Psoas muscle (tissue), 8 donors: ENCODE measurements around the gene EXOC3L1. TPM values are rescaled to one million over a fixed set of nuclear protein-coding genes. Genes with fewer than 3 reads are reported as not detected.

Experiments
- ATAC-seq, 4 donors: fragments of 200-7000 bp; cut with Tn5 transposase; one replicate each; pipeline ENCODE4 v1.9.1; 2020; ENCODE audit warnings: moderate library complexity in 3 of 4, mild to moderate bottlenecking in 2 of 4
- DNase-seq, 2 donors: peaks; one replicate each; pipeline ENCODE4 v3.0.0-alpha.2; 2020
- H3K27ac ChIP-seq: fragments of 200-600 bp; one replicate; pipeline ENCODE4 v1.8.0; 2022
- H3K27me3 ChIP-seq, 3 donors: fragments of 200-600 bp in 1 of 3; one replicate each; pipeline versions ENCODE4 v1.6.1 to v1.8.0; 2013 to 2022; ENCODE audit warnings: low read length in 2 of 3, mild to moderate bottlenecking in 2 of 3, moderate library complexity in 1 of 3; ENCODE audit not compliant: insufficient read depth in 3 of 3
- H3K36me3 ChIP-seq, 2 donors: fragments of 200-600 bp in 1 of 2; one replicate each; pipeline versions ENCODE4 v1.6.1 to v1.8.0; 2013 to 2022; ENCODE audit warnings: low read depth in 1 of 2, mild to moderate bottlenecking in 1 of 2, moderate library complexity in 1 of 2; ENCODE audit not compliant: insufficient read depth in 1 of 2
- H3K4me1 ChIP-seq: fragments of 200-600 bp; one replicate; pipeline ENCODE4 v1.8.0; 2022
- H3K4me3 ChIP-seq: fragments of 200-600 bp; one replicate; pipeline ENCODE4 v1.8.0; 2022; ENCODE audit warnings: mild to moderate bottlenecking
- H3K9me3 ChIP-seq: fragments of 200-600 bp; one replicate; pipeline ENCODE4 v1.8.0; 2022
- whole genome bisulfite sequencing, 3 donors: extraction: QIAGEN DNeasy Blood & Tissue Kit; methylation state at CpG; one replicate each; pipeline versions ENCODE4 v1.1.6 to v1.1.7; 2013; 5-methylcytosine and 5-hydroxymethylcytosine counted together
- intact Hi-C, 2 donors: fragments of 100-400 bp; cut with DNase I; formaldehyde crosslinking; loops; one replicate each; pipeline versions ENCODE4 v1.11.0 to v1.14.2; 2022
- polyA plus RNA-seq, 3 donors: library from polyadenylated mRNA; stranded (reverse); fragments of 200-250 nt; gene quantifications; one replicate each; pipeline ENCODE4 v1.2.3, GENCODE V29; 2013
- total RNA-seq, 4 donors: library from RNA; stranded (reverse); fragmentation: NEBNext Ultra II Directional in 2 of 4; extraction: Animal tissue kit (Norgen Biotek cat#: 25700) in 2 of 4; gene quantifications; one replicate each; pipeline versions ENCODE4 v1.2.1 to v1.2.4, GENCODE V29; 2021 to 2023
- TF ChIP-seq, protein P1 (sequence below): fragments of 200-600 bp; IDR thresholded peaks from one replicate; pipeline ENCODE4 v1.8.0; 2022; ENCODE audit warnings: antibody characterized with exemption
- donor health status: healthy with polysubstance abuse.
- donor health status: DM: no; HTN: no; CAD: no; lungs with moderate emphysema.
- donor health status: Bipolar disorder and iron deficiency.
- donor health status: healthy.
- donor health status: DM: yes; HTN: yes; CAD: no.
- donor health status: DM: no; HTN: no; CAD: no.
- donor health status: DM: no; HTN: no; CAD: no.
- donor health status: DM: yes; HTN: yes; CAD: no.

EXOC3L1 gene
- total and polyA plus RNA-seq, 7 donors, result 0.84 to 3.4 (median 1.2) TPM

DNA sequence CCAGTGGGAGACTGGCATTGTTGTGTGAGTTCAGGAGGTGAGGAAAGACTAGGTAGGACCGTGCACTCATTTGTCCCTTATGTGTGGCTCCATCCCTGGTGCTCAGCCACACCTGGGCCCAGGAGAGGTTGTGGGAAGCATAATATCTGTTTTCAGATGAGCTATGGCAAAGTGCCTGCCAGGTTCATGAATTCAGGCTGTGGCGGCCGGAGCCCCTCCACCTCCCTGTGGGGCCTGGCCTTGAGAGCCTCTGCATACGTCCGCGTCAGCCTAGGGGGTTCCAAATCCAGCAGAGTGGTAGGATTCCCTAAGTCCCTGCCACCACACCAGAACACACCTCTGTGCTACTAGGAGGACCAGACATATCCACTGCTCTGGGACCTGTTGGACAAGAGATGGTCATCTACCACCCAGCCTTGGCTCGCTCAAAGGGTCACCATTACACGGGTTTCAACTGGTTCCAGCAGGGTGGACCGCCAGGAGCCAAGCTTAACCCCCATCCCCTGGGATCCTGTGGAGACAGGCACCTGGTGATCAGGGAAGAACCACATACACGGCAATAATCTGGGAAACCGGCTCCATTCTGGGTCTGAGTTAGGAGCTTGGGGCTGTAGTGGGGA, 41.2 kb downstream of the EXOC3L1 start:
- H3K36me3 ChIP-seq, result peaks cover 11 to 56% of the 10 kb centered on the region in 2 donors
- intact Hi-C loops, result no loop called here
- H3K4me3 ChIP-seq, result no peak overlapping the region
- peaks cover 0 to 17% (median 0%) of the 10 kb centered on the region in 3 donors for H3K27me3 ChIP-seq
- WGBS, 3 donors, result 85 to 88% (median 85%) methylated on average over 11 of the region's 11 CpGs
- DNase-seq, result no peak
- H3K9me3 ChIP-seq, result no peaks in the 10 kb centered on the region
- ATAC-seq, result no peak
- TF ChIP-seq, protein P1, sequence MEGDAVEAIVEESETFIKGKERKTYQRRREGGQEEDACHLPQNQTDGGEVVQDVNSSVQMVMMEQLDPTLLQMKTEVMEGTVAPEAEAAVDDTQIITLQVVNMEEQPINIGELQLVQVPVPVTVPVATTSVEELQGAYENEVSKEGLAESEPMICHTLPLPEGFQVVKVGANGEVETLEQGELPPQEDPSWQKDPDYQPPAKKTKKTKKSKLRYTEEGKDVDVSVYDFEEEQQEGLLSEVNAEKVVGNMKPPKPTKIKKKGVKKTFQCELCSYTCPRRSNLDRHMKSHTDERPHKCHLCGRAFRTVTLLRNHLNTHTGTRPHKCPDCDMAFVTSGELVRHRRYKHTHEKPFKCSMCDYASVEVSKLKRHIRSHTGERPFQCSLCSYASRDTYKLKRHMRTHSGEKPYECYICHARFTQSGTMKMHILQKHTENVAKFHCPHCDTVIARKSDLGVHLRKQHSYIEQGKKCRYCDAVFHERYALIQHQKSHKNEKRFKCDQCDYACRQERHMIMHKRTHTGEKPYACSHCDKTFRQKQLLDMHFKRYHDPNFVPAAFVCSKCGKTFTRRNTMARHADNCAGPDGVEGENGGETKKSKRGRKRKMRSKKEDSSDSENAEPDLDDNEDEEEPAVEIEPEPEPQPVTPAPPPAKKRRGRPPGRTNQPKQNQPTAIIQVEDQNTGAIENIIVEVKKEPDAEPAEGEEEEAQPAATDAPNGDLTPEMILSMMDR, result no peak
- H3K4me1 ChIP-seq, result peaks cover 2% of the 10 kb centered on the region
- no peak overlapping the region for H3K27ac ChIP-seq

DNA sequence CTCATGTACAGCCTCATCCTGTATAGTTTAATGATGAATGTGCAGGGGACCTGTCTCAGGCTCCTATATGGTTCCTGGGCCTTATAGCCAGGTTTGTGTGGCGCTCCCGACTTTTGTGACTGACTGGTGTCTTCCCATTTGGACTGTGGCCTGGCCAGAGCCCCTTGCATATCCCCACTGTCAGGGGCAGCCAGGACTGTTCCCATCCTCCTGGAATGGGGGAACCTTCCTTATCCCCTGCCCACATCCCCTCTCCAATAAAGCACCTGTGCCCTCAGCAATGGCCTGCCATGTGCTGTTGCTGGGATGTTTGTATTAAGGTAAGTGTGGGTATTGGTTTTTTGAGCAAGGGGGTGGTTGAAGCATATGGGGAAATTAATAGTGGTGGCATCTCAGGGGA, 41.7 kb downstream of the EXOC3L1 start:
- ATAC-seq, result no peak
- TF ChIP-seq, protein P1, result no peak
- intact Hi-C loops, result no loop called here

DNA sequence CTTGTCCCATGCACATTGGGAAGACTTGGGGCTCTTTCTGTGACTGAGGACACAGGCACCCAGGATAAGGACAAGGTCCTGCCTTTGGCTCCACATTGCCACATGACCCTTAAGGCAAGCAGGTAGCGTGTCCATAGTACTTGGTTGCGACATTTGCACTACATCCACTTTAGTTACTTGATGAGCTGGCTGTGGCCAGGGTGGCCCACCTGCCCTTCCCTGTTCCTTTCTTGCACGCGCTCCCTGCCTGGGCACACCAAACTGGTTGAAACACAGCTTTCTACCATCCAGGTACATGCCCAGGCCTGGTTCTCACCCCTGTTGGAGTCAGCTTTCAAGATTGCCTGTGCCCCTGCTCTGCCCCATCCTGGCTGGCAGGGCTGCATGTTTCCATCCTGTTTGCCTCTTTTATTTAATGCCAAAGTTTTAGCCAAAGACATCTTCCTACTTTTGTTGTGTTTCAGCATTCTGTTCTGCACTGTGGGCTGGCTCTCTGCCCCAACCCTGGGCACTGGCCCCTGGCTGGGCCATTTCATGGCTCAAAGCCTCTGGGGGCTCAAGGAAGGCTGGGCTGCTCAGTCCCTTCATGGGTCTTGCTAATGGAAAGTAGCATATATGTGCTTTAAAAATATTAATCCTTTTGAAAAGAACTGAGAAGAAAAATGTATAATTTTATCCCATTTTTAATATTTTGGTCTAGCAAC, 42.3 kb downstream of the EXOC3L1 start:
- DNase-seq, result no peak
- peaks cover 0 to 17% (median 0%) of the 10 kb centered on the region in 3 donors for H3K27me3 ChIP-seq
- H3K4me1 ChIP-seq, result peaks cover 2% of the 10 kb centered on the region
- no peak overlapping the region for H3K27ac ChIP-seq
- H3K36me3 ChIP-seq, result peaks cover 12 to 68% of the 10 kb centered on the region in 2 donors
- no peaks in the 10 kb centered on the region for H3K9me3 ChIP-seq
- TF ChIP-seq, protein P1, result no peak
- no peak overlapping the region for H3K4me3 ChIP-seq
- intact Hi-C loops, result no loop called here
- 92 to 96% (median 94%) methylated on average over 4 of the region's 4 CpGs for WGBS, 3 donors
- no peak for ATAC-seq

More for the DNA sequence above, 41.7 kb downstream of the EXOC3L1 start:
- Histone ChIP-seq H3K27ac (no peak overlapping the region), H3K4me1 (peaks cover 2% of the 10 kb centered on the region), H3K9me3 (no peaks in the 10 kb centered on the region), H3K36me3 (peaks cover 11 to 62% of the 10 kb centered on the region in 2 donors), H3K27me3 (peaks cover 0 to 17% (median 0%) of the 10 kb centered on the region in 3 donors), H3K4me3 (no peak overlapping the region)
- DNase-seq, result no peak
- WGBS, 3 donors, result 84 to 89% (median 88%) methylated on average over 2 of the region's 2 CpGs

DNA sequence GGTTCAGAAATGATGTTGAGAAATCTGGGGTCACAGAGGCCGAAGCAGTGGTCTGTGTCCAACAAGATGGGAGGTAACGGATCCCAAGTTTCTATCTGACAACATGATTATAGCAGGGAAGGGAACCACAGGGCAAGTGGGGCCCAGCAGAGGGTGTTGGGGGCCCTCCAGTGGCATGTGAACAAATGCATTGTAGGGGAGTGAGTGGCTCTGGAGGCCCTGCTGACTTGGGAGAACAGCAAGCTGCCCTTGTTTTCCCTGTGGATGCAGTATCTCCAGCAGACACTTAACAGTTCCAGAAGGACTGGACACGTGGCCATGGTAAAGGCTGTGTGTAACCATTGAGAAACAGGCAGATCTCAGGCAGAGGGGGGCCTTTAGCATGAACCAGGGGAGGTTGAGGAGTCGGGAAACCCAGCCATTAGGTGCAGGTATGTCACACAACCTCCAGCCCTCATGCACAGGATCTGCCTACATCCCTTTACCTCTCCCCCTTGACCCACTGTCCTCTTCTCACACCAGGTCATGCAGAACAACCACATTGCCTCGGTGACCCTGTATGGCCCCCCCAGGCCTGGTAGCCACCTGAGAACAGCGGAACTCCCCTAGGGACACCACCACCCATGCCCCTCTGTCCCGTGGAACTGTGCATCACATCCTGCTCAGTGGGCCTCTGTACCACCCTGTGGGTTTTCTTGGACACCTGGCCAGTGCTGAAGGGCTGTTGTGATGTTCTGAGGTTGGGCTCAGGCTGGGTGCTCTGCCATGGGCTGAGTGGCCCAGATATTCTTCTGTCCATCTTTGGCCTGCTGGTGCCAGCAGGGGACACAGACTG, 43.2 kb downstream of the EXOC3L1 start:
- peaks cover 0 to 17% (median 0%) of the 10 kb centered on the region in 3 donors for H3K27me3 ChIP-seq
- TF ChIP-seq, protein P1, result no peak
- peaks cover 19 to 76% of the 10 kb centered on the region in 2 donors for H3K36me3 ChIP-seq
- H3K27ac ChIP-seq, result no peak overlapping the region
- H3K4me3 ChIP-seq, result no peak overlapping the region
- intact Hi-C loops, result no loop called here
- ATAC-seq (no peak), DNase-seq (no peak)
- WGBS, 3 donors, result 81 to 83% (median 83%) methylated on average over 7 of the region's 7 CpGs
- H3K9me3 ChIP-seq, result no peaks in the 10 kb centered on the region
- H3K4me1 ChIP-seq, result peaks cover 2% of the 10 kb centered on the region
